ENCODE measurements around the gene CCR2.
"Not testable (repeated sequence)": the region's sequence is repeated elsewhere in the genome, so short reads cannot be mapped to it uniquely, and the experiment has no call there.

Gene CCR2

DNA sequence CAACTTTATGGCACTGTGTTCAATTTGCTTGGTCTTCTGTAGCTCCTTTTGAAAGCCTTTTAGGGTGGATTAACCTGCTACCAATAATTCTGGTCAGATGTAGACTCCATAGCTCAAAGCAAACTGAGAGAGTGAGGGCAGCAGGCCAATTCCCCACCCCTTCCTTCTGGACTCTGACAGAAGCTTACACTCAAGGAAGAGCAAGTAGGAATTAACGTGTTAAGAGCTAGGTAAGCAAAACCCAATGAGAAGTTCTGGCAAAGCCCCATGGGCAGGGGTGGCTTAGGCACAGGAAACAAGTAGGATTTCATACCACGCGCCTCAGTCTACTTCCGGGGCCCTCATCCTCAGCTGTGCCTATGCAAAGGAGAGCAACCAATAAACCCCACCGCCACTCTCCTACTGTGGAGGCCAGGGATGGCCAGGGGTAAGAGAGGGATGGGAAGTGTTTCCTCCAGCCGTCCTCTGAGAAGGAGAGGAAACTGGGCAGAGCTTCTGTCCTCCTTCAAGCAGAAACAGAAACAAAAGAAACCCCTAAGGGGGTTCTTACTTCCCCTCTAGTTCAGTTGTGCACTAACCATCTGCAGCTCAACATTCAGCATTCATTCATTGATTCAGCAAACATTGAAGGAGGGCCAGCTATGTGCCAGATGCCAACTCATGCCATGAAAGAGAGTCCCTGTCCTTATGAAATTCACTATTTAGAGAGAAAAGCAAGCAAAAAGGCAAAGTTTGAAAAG is 29.5 kb downstream of the CCR2 start:
- H2AK5ac ChIP-seq (ENCODE audit: low read length): no peak overlapping the region
- H4K5ac ChIP-seq (ENCODE audit: low read length): no peak overlapping the region
- H3K4ac ChIP-seq (ENCODE audit: low read depth, low read length): no peak overlapping the region
- peaks cover 13% of the 10 kb centered on the region for H3K4me1 ChIP-seq (ENCODE audit: control insufficient read depth, low read depth, low read length)
- H4K8ac ChIP-seq (ENCODE audit: low read depth, low read length): no peak overlapping the region
- no peak overlapping the region for H2BK5ac ChIP-seq (ENCODE audit: low read length)
- no peak overlapping the region for H3K4me2 ChIP-seq (ENCODE audit: low read length)
- no peaks in the 10 kb centered on the region for H3K79me1 ChIP-seq (ENCODE audit: low read length)
- no peak overlapping the region for H3K27ac ChIP-seq (ENCODE audit: low read depth, low read length)
- H2BK15ac ChIP-seq (replicated peaks; ENCODE audit: low read depth): no peak overlapping the region
- no CpG with 5 or more reads among the region's 6 CpGs for WGBS (ENCODE audit: extremely low coverage, insufficient coverage, low lambda C conversion rate)
- no peak overlapping the region for H2BK120ac ChIP-seq (ENCODE audit: low read depth, low read length)
- no peak overlapping the region for H3K4me3 ChIP-seq (ENCODE audit: low read length)
- H3K18ac ChIP-seq (ENCODE audit: low read length): no peak overlapping the region
- no peak overlapping the region for H3K9ac ChIP-seq (ENCODE audit: low read length)
- H3K36me3 ChIP-seq (ENCODE audit: control insufficient read depth, insufficient read depth, low read length): no peaks in the 10 kb centered on the region
- H3K56ac ChIP-seq (ENCODE audit: low read length): no peak overlapping the region
- H3K79me2 ChIP-seq (ENCODE audit: control insufficient read depth, insufficient read depth, low read length): no peaks in the 10 kb centered on the region
- H3K23ac ChIP-seq (ENCODE audit: low read length): no peak overlapping the region
- H3K27me3 ChIP-seq (ENCODE audit: insufficient read depth, low read length, poor library complexity): no peaks in the 10 kb centered on the region
- no peak for DNase-seq

DNA sequence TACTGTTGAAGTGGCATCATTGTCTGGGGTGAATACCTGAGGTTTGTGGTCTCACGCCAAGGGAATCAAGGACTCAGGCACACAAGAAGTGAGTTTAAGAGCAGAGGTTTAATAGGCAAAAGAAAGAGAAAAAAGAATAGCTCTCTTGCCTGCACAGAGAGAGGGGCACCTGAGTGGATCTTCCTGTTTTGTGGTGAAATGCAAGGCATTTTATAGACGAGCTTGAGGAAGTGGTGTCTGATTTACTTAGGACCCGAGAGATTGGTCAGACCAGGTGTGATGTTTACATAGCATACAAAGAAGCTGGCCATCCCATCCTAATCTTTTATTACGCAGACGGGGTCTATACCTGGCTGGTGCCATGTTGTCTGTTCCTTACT is 30.0 kb downstream of the CCR2 start:
- Histone ChIP-seq H4K5ac (ENCODE audit: low read length) (no peak overlapping the region), H3K18ac (ENCODE audit: low read length) (no peak overlapping the region), H2BK120ac (ENCODE audit: low read depth, low read length) (no peak overlapping the region)

DNA sequence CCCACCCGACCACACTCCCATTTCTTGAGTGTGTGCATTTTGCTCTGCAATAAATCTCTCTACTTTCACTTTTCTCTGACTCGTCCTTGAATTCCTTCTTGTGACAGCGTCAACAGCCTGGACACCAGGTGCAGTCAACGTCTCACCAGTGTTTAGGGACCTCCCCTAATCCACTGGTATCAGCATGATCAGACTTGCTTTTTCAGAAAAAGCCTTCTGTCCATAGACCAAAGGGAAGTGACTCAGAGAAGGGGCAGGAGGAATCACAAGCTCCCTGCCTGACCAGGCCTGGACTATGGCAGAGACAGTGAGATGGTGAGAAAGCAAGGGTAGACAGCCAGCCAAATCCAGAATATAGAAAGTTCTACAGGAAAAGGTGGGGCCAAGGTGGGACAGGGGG is 32.3 kb downstream of the CCR2 start:
- H3K23ac ChIP-seq (ENCODE audit: low read length): no peak overlapping the region
- H3K4ac ChIP-seq (ENCODE audit: low read depth, low read length): no peak overlapping the region
- H2BK120ac ChIP-seq (ENCODE audit: low read depth, low read length): no peak overlapping the region
- H3K36me3 ChIP-seq (ENCODE audit: control insufficient read depth, insufficient read depth, low read length): no peaks in the 10 kb centered on the region
- H3K4me3 ChIP-seq (ENCODE audit: low read length): no peak overlapping the region
- H4K5ac ChIP-seq (ENCODE audit: low read length): no peak overlapping the region
- H2AK5ac ChIP-seq (ENCODE audit: low read length): no peak overlapping the region
- H3K27ac ChIP-seq (ENCODE audit: low read depth, low read length): no peak overlapping the region
- H3K18ac ChIP-seq (ENCODE audit: low read length): no peak overlapping the region
- H3K27me3 ChIP-seq (ENCODE audit: insufficient read depth, low read length, poor library complexity): no peaks in the 10 kb centered on the region
- no peak overlapping the region for H3K56ac ChIP-seq (ENCODE audit: low read length)
- no peak overlapping the region for H2BK15ac ChIP-seq (replicated peaks; ENCODE audit: low read depth)
- H3K4me2 ChIP-seq (ENCODE audit: low read length): no peak overlapping the region
- no peaks in the 10 kb centered on the region for H3K79me1 ChIP-seq (ENCODE audit: low read length)
- H4K8ac ChIP-seq (ENCODE audit: low read depth, low read length): no peak overlapping the region
- H3K79me2 ChIP-seq (ENCODE audit: control insufficient read depth, insufficient read depth, low read length): no peaks in the 10 kb centered on the region
- H3K9ac ChIP-seq (ENCODE audit: low read length): no peak overlapping the region
- DNase-seq: no peak
- peaks cover under 1% of the 10 kb centered on the region for H3K4me1 ChIP-seq (ENCODE audit: control insufficient read depth, low read depth, low read length)
- whole genome bisulfite sequencing (ENCODE audit: extremely low coverage, insufficient coverage, low lambda C conversion rate): no CpG with 5 or more reads among the region's 4 CpGs
- no peak overlapping the region for H2BK5ac ChIP-seq (ENCODE audit: low read length)

More for the DNA sequence above, 30.0 kb downstream of the CCR2 start:
- H2AK5ac ChIP-seq (ENCODE audit: low read length): no peak overlapping the region
- no peak overlapping the region for H3K9ac ChIP-seq (ENCODE audit: low read length)
- H3K27me3 ChIP-seq (ENCODE audit: insufficient read depth, low read length, poor library complexity): no peaks in the 10 kb centered on the region
- H3K56ac ChIP-seq (ENCODE audit: low read length): no peak overlapping the region
- WGBS (ENCODE audit: extremely low coverage, insufficient coverage, low lambda C conversion rate): no CpG with 5 or more reads among the region's 5 CpGs
- DNase-seq: no peak
- H3K23ac ChIP-seq (ENCODE audit: low read length): no peak overlapping the region
- no peak overlapping the region for H3K27ac ChIP-seq (ENCODE audit: low read depth, low read length)
- H3K4ac ChIP-seq (ENCODE audit: low read depth, low read length): no peak overlapping the region
- no peak overlapping the region for H3K4me2 ChIP-seq (ENCODE audit: low read length)
- no peak overlapping the region for H3K4me3 ChIP-seq (ENCODE audit: low read length)
- no peak overlapping the region for H2BK15ac ChIP-seq (replicated peaks; ENCODE audit: low read depth)
- H3K79me1 ChIP-seq (ENCODE audit: low read length): no peaks in the 10 kb centered on the region
- H3K79me2 ChIP-seq (ENCODE audit: control insufficient read depth, insufficient read depth, low read length): no peaks in the 10 kb centered on the region
- peaks cover 13% of the 10 kb centered on the region for H3K4me1 ChIP-seq (ENCODE audit: control insufficient read depth, low read depth, low read length)
- no peak overlapping the region for H4K8ac ChIP-seq (ENCODE audit: low read depth, low read length)
- no peaks in the 10 kb centered on the region for H3K36me3 ChIP-seq (ENCODE audit: control insufficient read depth, insufficient read depth, low read length)
- no peak overlapping the region for H2BK5ac ChIP-seq (ENCODE audit: low read length)

DNA sequence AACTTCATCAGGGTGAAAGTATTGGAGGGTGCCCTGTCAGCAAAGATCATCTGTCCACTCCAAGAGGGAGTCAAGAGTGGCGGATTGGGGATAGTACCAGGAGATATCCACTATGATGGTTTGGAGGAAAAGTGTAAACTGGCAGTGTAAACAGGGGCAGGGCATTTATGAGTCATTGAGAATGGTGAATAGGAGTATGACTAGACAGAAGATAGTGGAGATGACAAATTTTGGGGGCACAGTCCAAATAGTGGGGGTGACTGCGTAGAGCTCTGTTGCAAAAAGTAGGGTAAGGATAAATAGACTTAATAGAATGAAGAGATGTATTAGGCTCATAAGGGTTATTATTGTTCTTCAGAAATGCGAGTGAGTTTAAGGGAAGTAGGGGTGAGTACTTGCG is 34.9 kb downstream of the CCR2 start:
- not testable (repeated sequence) for H3K79me2 ChIP-seq (ENCODE audit: control insufficient read depth, insufficient read depth, low read length); H3K36me3 ChIP-seq (ENCODE audit: control insufficient read depth, insufficient read depth, low read length); H3K27me3 ChIP-seq (ENCODE audit: insufficient read depth, low read length, poor library complexity); H3K18ac ChIP-seq (ENCODE audit: low read length); H3K4me3 ChIP-seq (ENCODE audit: low read length); DNase-seq; H2BK120ac ChIP-seq (ENCODE audit: low read depth, low read length); H4K8ac ChIP-seq (ENCODE audit: low read depth, low read length); H3K4ac ChIP-seq (ENCODE audit: low read depth, low read length); H3K79me1 ChIP-seq (ENCODE audit: low read length); H3K4me1 ChIP-seq (ENCODE audit: control insufficient read depth, low read depth, low read length); H4K5ac ChIP-seq (ENCODE audit: low read length); H3K23ac ChIP-seq (ENCODE audit: low read length); H2BK15ac ChIP-seq (replicated peaks; ENCODE audit: low read depth); H2BK5ac ChIP-seq (ENCODE audit: low read length); H3K4me2 ChIP-seq (ENCODE audit: low read length); H3K56ac ChIP-seq (ENCODE audit: low read length); H3K9ac ChIP-seq (ENCODE audit: low read length); H2AK5ac ChIP-seq (ENCODE audit: low read length); H3K27ac ChIP-seq (ENCODE audit: low read depth, low read length)
- whole genome bisulfite sequencing (ENCODE audit: extremely low coverage, insufficient coverage, low lambda C conversion rate): no CpG with 5 or more reads among the region's 4 CpGs

DNA sequence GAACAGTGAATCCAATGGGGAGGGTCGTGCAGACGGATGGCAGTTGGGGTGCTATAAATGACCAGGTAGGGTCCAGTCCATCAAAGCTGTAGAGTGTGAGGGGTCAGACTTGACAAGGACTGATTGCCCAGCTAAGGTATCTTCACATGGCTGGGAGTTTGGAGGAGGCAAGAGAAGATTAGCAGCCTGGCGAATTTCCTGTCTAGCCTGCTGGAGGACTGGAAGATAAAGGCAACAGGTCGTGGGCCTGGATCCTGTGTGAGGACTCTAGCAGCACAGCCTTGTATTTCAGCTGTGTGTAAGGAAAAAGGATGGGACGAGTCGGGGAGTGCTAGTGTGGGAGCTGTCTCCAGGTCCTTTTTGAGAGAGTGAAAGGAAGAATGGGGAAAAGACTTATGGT is 35.4 kb downstream of the CCR2 start:
- no peak overlapping the region for H2BK15ac ChIP-seq (replicated peaks; ENCODE audit: low read depth)
- H3K4me1 ChIP-seq (ENCODE audit: control insufficient read depth, low read depth, low read length): peaks cover 3% of the 10 kb centered on the region
- no peak overlapping the region for H3K23ac ChIP-seq (ENCODE audit: low read length)
- no peak for DNase-seq
- H3K79me1 ChIP-seq (ENCODE audit: low read length): no peaks in the 10 kb centered on the region
- H3K9ac ChIP-seq (ENCODE audit: low read length): no peak overlapping the region
- WGBS (ENCODE audit: extremely low coverage, insufficient coverage, low lambda C conversion rate): no CpG with 5 or more reads among the region's 6 CpGs
- H3K79me2 ChIP-seq (ENCODE audit: control insufficient read depth, insufficient read depth, low read length): no peaks in the 10 kb centered on the region
- no peak overlapping the region for H4K5ac ChIP-seq (ENCODE audit: low read length)
- no peak overlapping the region for H3K18ac ChIP-seq (ENCODE audit: low read length)
- no peak overlapping the region for H4K8ac ChIP-seq (ENCODE audit: low read depth, low read length)
- H3K36me3 ChIP-seq (ENCODE audit: control insufficient read depth, insufficient read depth, low read length): no peaks in the 10 kb centered on the region
- no peak overlapping the region for H2BK120ac ChIP-seq (ENCODE audit: low read depth, low read length)
- no peak overlapping the region for H3K56ac ChIP-seq (ENCODE audit: low read length)
- H2BK5ac ChIP-seq (ENCODE audit: low read length): no peak overlapping the region
- H3K4ac ChIP-seq (ENCODE audit: low read depth, low read length): no peak overlapping the region
- H3K27me3 ChIP-seq (ENCODE audit: insufficient read depth, low read length, poor library complexity): no peaks in the 10 kb centered on the region
- H3K4me3 ChIP-seq (ENCODE audit: low read length): no peak overlapping the region
- no peak overlapping the region for H3K27ac ChIP-seq (ENCODE audit: low read depth, low read length)
- H3K4me2 ChIP-seq (ENCODE audit: low read length): no peak overlapping the region
- H2AK5ac ChIP-seq (ENCODE audit: low read length): no peak overlapping the region

DNA sequence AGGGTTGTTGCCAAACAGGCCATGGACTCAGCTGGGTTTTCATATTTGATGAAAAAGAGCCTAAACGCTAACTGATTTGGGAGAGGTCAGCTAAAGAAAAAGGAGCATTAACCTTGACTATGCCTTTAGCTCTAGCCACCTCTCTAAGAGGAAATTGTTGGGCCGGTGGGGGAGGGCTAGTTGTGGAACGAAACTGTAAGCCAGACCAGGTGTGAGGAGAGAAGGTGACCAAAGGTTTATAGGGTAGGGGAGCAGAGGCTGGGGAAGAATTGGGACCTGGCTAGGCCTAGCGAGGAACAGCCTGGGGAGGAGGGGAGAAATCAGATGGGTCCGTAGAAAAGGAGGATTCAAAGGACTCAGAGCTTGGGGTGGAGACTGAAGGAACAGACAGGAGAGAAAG is 37.6 kb downstream of the CCR2 start:
- not testable (repeated sequence) for H3K79me1 ChIP-seq (ENCODE audit: low read length); H3K4me1 ChIP-seq (ENCODE audit: control insufficient read depth, low read depth, low read length); H3K4ac ChIP-seq (ENCODE audit: low read depth, low read length); H2BK15ac ChIP-seq (replicated peaks; ENCODE audit: low read depth); H3K27me3 ChIP-seq (ENCODE audit: insufficient read depth, low read length, poor library complexity); H3K27ac ChIP-seq (ENCODE audit: low read depth, low read length); H4K5ac ChIP-seq (ENCODE audit: low read length); H4K8ac ChIP-seq (ENCODE audit: low read depth, low read length); H3K79me2 ChIP-seq (ENCODE audit: control insufficient read depth, insufficient read depth, low read length); H3K9ac ChIP-seq (ENCODE audit: low read length); H3K36me3 ChIP-seq (ENCODE audit: control insufficient read depth, insufficient read depth, low read length); DNase-seq; H3K18ac ChIP-seq (ENCODE audit: low read length); H2AK5ac ChIP-seq (ENCODE audit: low read length); H2BK120ac ChIP-seq (ENCODE audit: low read depth, low read length); H2BK5ac ChIP-seq (ENCODE audit: low read length); H3K4me3 ChIP-seq (ENCODE audit: low read length); H3K23ac ChIP-seq (ENCODE audit: low read length); H3K4me2 ChIP-seq (ENCODE audit: low read length); H3K56ac ChIP-seq (ENCODE audit: low read length)
- whole genome bisulfite sequencing (ENCODE audit: extremely low coverage, insufficient coverage, low lambda C conversion rate): no CpG with 5 or more reads among the region's 5 CpGs

Data from mesendoderm (in vitro differentiated cells).